NB4 (cell line): Measurements from ENCODE around the gene KCNAB1.

Experiments used
- DNase-seq: peaks from one replicate; pipeline ENCODE4 v3.0.0; 2010; ENCODE audit warnings: low read depth
- H3K4me3 ChIP-seq: one replicate; pipeline ENCODE4 v1.5.1; 2011; ENCODE audit warnings: mild to moderate bottlenecking, low read depth, low read length, moderate library complexity
- MYC ChIP-seq: IDR thresholded peaks from 2 replicates; pipeline ENCODE4 v1.6.1; 2011; ENCODE audit warnings: low read depth, low read length
- POLR2A ChIP-seq: IDR thresholded peaks from 2 replicates; pipeline ENCODE4 v1.6.1; 2011; ENCODE audit warnings: mild to moderate bottlenecking; ENCODE audit not compliant: insufficient read length; ENCODE audit errors: extremely low read depth
- TF ChIP-seq, protein P1 (sequence below): IDR thresholded peaks from 2 replicates; pipeline ENCODE4 v1.6.1; 2011; ENCODE audit warnings: low read depth, low read length
- TF ChIP-seq, protein P2 (sequence below): IDR thresholded peaks from one replicate; pipeline ENCODE4 v1.5.1; 2012; ENCODE audit warnings: low read depth, low read length

The KCNAB1 gene

DNA sequence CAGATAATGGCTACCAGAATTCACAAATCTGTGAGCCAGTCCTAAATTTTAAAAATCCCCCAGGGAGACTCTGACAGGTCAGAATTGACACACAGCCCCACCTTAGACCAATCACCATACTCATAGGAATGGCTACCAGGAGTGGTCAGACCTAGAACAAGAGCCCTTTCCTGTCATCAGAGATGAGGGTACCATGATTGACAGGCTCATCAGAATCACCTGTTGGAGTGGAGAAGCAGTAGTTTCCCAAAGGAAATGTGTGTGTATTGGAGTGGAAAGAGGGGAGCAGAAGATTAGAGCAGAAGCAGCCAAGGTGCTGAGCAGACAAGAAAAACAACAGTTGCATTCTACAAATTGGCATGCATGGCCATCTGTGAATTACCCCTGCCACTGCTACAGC is 461.6 kb downstream of the KCNAB1 start:
- TF ChIP-seq, protein P1, sequence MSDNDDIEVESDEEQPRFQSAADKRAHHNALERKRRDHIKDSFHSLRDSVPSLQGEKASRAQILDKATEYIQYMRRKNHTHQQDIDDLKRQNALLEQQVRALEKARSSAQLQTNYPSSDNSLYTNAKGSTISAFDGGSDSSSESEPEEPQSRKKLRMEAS = no peak
- TF ChIP-seq MYC (no peak), POLR2A (no peak)
- TF ChIP-seq, protein P2, sequence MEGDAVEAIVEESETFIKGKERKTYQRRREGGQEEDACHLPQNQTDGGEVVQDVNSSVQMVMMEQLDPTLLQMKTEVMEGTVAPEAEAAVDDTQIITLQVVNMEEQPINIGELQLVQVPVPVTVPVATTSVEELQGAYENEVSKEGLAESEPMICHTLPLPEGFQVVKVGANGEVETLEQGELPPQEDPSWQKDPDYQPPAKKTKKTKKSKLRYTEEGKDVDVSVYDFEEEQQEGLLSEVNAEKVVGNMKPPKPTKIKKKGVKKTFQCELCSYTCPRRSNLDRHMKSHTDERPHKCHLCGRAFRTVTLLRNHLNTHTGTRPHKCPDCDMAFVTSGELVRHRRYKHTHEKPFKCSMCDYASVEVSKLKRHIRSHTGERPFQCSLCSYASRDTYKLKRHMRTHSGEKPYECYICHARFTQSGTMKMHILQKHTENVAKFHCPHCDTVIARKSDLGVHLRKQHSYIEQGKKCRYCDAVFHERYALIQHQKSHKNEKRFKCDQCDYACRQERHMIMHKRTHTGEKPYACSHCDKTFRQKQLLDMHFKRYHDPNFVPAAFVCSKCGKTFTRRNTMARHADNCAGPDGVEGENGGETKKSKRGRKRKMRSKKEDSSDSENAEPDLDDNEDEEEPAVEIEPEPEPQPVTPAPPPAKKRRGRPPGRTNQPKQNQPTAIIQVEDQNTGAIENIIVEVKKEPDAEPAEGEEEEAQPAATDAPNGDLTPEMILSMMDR = no peak
- no peak for DNase-seq

DNA sequence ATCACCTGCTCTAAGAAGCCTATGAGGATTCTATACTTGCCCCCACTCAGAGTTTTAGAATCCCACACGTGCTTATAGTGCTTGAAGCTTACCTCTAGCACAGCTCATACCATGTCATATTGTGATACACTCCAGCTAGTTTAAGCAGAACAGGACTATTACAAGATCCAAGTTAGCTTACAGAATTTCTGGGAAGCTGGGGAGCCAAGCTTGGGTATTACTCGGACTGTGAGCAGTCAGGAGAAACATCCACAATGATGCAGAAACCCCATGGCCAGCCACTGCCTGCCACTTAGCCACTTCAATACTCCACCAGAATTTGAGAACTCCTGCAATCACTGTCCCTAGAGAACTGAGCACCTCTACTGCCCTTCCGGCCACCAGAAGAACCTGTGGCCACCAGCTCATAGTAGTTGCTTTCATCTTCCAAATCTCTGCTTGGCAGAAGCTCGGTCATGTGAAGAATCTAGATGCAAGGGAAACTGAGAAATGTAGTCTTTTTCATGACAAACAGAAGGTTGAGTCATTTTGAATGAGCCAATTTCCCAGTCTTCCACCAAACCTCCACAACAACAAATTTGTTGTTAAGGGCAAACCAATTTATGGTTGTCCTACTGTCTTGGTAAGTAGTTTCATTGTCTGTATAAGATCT is 462.3 kb downstream of the KCNAB1 start:
- no peak overlapping the region for H3K4me3 ChIP-seq
- no peak for DNase-seq
- TF ChIP-seq POLR2A = no peak
- TF ChIP-seq, protein P2 = no peak
- TF ChIP-seq, protein P1 = no peak

More for the DNA sequence above, 461.6 kb downstream of the KCNAB1 start:
- H3K4me3 ChIP-seq = no peak overlapping the region

- TF ChIP-seq MYC (no peak), POLR2A (no peak)
- TF ChIP-seq, protein P1 = no peak
- TF ChIP-seq, protein P2 = no peak
- DNase-seq = no peak
- no peak overlapping the region for H3K4me3 ChIP-seq
These were observed 463.1 kb downstream of the KCNAB1 start for GRCh38 chr3:156583469-156583868.

GRCh38 chr3:156586905-156587759 is 466.8 kb downstream of the KCNAB1 start:
- no peak overlapping the region for H3K4me3 ChIP-seq
- TF ChIP-seq POLR2A = no peak
- TF ChIP-seq, protein P2 = no peak
- no peak for TF ChIP-seq MYC
- TF ChIP-seq, protein P1 = no peak
- DNase-seq = peak; percentile 68

DNA sequence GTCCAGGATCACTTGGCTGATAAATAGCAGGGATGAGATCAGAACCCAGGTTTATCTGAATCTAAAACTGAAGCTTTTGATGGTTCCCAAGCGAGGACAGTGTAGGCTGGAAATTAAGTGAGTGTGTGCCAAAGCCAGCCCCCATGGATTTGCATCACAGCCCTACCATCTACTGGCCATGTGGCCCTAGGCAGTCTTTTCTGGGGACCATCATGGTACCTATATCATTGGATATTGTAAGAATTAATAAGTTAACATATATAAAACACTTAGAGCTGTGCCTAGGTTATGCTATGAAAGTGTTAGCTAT is 467.3 kb downstream of the KCNAB1 start:
- no peak for DNase-seq
- H3K4me3 ChIP-seq = no peak overlapping the region
- TF ChIP-seq MYC (no peak), POLR2A (no peak)
- TF ChIP-seq, protein P2 = no peak
- TF ChIP-seq, protein P1 = no peak
